GM18868 (cell line): Measurements from ENCODE around the gene ABHD10.

ENCODE experiments used
- ATAC-seq: cut with Tn5 transposase; IDR thresholded peaks from one replicate; pipeline ENCODE4 v1.9.1; 2021; ENCODE audit warnings: mild to moderate bottlenecking, moderate library complexity; ENCODE audit not compliant: unreplicated experiment

Gene ABHD10

DNA sequence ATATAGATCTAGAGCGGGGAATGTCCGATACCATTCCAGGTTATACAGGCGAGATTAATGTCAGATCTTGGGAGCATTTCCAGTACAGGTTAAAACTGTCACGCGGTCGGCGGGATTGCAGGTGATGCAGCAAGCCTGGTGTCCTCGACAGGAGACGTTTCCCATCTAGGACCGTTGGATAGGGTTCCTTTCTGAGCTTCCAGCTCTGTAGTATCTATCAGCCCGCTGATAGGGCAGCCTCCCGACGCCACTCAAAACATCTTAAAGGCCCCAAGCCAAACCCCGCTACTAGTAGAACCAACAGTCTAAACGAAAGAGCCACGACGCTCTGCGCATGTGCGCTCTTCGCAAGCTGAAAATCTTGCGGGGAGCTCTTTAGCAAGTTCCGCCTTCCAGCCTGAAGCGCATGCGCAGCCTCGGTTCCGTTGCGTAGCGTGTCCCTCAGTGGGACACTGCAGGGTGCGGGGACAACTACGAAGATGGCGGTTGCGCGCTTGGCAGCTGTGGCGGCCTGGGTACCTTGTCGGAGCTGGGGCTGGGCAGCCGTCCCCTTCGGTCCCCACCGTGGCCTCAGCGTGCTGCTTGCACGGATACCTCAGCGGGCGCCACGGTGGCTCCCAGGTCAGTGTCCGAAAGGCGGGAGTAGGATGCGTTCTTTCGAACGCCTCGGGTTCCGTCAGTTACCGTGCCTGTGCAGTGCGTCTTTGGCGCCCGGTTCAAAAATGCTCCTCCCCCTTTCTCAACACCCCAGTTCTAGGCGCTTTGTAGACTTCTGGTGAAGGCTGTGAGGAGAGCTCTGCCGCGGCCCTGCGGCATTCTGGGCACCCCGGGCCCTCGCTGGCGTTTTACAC, at the start of gene ABHD10:
Gene ABHD10 (plus strand): TSS at position 444 of the 851 bp plus-strand sequence. CDS start 36 bp downstream, at position 480.
- peak; percentile 93 for ATAC-seq

GRCh38 chr3:111929484-111929883, 49.3 kb upstream of the ABHD10 start:
- no peak for ATAC-seq

DNA sequence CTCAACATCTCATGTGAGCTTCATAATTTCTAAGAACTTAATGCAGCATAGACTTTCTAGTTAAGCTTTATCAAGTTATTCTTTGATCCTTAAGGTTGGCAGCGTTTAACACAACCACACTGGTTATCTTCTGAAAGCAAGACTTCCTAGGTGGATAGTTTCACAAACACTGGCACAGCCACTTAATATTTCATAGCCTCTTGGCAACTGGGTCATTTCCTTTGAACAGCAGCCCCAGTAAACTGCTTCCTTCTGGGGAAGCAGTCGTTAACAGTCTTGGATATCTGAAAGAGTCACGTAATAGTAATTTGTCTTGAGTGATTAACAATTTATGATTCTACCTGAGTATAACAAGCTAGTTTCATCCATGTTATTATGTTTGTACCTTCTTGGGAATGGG, 45.9 kb upstream of the ABHD10 start:
- no peak for ATAC-seq

- ATAC-seq: no peak
Observed at GRCh38 chr3:111936191-111936841, 42.5 kb upstream of the ABHD10 start.

- ATAC-seq: no peak
Observed at GRCh38 chr3:111936967-111937366, 41.9 kb upstream of the ABHD10 start.

DNA sequence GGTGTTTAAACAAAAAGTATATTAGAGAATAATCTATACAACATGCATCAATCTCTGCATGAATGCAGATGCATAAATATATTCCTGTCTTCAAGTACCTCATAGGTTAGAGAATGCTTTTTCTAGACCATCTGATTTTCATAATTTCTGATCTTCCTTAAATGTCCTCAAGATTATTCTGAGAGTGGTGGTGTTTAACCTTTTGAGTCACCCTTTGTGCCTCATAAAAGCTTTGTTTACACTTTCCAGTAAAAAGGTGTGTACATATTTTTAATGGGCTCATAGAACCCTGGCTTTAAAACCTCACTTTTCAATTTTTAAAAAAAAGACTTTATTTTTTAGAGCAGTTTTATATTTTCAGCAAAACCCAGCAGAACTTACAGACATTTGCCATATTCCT, 41.0 kb upstream of the ABHD10 start:
- ATAC-seq: no peak

DNA sequence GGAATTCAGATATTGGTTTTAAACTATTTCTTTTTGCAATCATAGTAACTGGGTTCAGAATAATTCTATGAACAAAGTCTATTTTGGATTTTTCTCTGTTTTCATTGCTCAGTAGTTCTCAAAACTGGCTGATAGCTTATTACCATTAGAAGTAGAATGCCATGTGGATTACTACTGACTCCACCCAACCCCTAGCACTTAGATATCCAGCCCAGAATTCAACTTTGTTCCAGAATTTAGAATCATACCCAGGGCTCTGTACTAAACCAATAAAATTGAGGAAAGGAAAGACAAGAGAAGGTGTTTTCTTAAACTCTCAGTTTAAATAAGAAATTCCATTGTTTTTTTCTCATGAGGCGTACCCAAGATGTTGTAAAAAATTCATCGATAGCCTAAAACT, 39.0 kb upstream of the ABHD10 start:
- ATAC-seq: no peak

GRCh38 chr3:111943533-111943932, 35.3 kb upstream of the ABHD10 start:
- ATAC-seq: no peak

DNA sequence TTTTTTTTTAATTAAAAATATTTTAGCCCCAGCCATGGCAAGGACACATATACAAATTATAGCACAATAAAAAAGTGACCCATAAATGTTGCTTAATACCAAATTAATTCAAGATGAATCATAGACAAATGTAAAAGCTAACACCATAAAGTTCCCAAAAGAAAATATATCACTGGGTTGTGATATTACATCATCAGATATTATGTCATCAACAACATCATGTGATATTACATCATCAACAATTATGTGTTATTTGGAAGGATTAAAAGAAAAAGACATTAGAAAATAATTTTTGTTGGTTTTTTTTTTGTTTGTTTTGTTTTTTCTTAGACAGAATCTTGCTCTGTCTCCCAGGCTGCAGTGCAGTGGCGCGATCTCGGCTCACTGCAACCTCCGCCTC, 34.5 kb upstream of the ABHD10 start:
- ATAC-seq: no peak

DNA sequence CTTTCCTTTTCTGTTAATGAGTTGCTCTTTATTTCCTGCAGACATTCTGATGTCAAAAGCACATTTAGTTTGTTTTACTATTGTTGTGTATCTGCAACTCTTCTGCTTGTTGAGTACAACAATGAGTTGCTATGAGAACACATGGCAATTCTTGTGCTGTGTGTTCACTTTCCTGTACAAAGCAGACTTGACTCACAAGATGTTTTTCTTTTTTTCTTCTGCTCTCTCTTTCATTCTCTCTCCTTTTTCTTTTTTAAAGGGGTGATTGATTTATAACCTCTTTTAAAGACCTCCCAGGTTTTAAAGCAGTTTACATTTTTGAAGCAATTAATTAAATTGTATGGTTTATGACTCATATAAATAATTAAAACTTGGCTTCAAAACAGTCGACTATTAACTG, 31.6 kb upstream of the ABHD10 start:
- ATAC-seq: no peak

GRCh38 chr3:111948786-111949185, 30.0 kb upstream of the ABHD10 start:
- ATAC-seq: no peak

DNA sequence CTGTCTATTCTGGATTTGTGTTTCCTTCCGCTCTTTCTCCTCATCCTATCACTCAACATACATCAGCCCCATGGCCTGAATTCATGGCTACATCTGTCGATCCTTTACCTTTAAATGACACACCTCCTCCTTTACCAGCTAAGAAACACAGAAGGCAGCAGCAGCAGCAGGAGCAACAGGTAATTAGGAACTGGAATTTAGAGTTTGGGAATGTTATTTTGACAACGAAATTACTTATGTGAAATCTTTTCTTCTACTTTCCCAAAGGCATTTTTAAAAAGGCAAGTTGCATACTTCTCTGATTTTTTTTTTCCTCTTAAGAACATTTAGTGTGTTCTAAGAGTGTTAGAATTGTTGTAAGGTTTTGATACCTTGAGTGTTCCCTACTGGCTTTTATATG, 29.1 kb upstream of the ABHD10 start:
- no peak for ATAC-seq

DNA sequence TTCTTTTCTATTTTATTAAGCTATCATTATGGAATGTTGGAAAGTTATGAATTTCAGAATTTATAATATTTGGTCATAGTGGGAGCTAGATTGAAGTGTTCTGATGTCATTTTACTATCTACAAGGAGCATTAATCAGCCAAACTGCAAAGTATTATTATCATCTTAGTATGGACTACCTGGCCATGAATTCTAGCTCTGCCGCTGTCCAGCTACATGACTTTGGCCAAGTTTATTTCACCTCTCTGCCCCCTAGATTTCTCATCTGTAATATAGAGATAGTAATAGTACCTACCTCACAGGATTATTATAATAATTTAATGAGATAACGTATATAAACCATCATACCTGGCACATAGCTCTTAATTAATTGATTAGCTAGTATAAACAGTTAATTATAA, 27.8 kb upstream of the ABHD10 start:
- no peak for ATAC-seq

GRCh38 chr3:111952086-111952485, 26.7 kb upstream of the ABHD10 start:
- ATAC-seq: no peak

- ATAC-seq: no peak
Observed at GRCh38 chr3:111952866-111953450, 25.9 kb upstream of the ABHD10 start.

DNA sequence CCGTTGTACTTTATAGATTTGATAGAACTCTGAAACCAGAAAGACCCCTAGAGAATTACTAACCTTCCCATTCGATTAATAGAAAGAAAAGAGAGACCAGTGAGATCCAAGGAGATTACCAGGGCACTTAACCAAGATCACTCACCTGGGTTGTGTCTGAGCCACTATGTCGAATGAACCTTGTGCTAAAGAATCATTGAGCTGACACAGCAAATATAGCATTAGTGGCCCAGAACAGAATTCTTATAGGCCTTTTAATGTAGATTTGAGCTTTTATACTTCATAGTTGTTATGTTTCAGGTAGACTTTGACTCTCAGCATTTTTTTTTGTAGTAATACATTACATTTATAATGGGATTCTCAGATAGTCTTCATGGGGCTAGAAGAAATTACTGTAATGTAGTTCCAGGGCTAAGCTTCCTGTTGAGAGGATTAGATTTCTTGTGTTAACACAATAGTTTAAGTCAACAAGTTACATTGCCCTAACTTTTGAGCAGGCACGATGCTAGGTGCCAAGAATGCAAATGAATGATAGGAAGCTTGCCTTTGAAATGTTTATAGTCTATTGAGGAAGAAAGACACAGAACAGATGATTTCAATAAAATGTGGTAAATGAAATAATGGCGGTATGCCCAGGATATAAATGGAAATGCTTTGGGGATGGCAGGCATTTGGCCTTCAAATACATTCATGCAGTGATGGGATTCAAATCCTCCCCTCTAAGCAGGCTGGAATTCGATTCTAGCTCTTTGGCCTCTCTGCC, 24.4 kb upstream of the ABHD10 start:
- no peak for ATAC-seq

DNA sequence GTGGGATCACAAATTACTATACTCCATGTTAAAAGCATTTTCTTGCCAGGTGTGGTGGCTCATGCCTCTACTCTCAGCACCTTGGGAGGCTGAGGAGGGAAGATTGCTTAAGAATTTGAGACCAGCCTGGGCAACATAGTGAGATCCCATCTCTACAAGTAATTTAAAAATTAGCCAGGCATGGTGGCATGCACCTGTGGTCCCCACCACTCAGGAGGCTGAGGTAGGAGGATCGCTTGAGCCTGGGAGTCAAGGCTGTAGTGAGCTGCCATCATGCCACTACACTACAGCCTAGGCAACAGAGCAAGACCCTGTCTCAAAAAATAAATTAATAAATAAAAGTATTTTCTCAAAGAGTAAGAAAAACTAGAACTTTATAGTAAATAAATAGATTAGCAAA, 22.9 kb upstream of the ABHD10 start:
- no peak for ATAC-seq

- ATAC-seq: no peak
Observed at GRCh38 chr3:111956449-111956848, 22.4 kb upstream of the ABHD10 start.

- no peak for ATAC-seq
Observed at GRCh38 chr3:111956995-111957734, 21.7 kb upstream of the ABHD10 start.

GRCh38 chr3:111961461-111962164, 17.2 kb upstream of the ABHD10 start:
- no peak for ATAC-seq
